Endodermal cell (in vitro differentiated cells): ENCODE results near the gene PRMT9. TPM values are rescaled to one million over a fixed set of nuclear protein-coding genes. Genes with fewer than 3 reads are reported as not detected.
A peak's percentile ranks its signal among the peaks of the same experiment; 100 is the strongest.

Experiments
- DNase-seq: peaks from one replicate; pipeline ENCODE4 v3.0.0-alpha.2; 2017
- H3K27ac ChIP-seq: 2 replicates; pipeline ENCODE4 v1.5.1; 2013; ENCODE audit warnings: mild to moderate bottlenecking, low read depth, low read length, moderate library complexity
- H3K27me3 ChIP-seq: 2 replicates; pipeline ENCODE4 v1.6.1; 2013; ENCODE audit warnings: mild to moderate bottlenecking, low read length, moderate library complexity; ENCODE audit not compliant: insufficient read depth, control insufficient read depth, poor library complexity, severe bottlenecking
- H3K36me3 ChIP-seq: 2 replicates; pipeline ENCODE4 v1.7.0; 2013; ENCODE audit warnings: mild to moderate bottlenecking, low read length, moderate library complexity; ENCODE audit not compliant: control insufficient read depth, insufficient read depth
- H3K4me1 ChIP-seq: one replicate; pipeline ENCODE4 v1.7.0; 2013; ENCODE audit warnings: low read length; ENCODE audit not compliant: control insufficient read depth, insufficient read depth
- H3K4me3 ChIP-seq: 2 replicates; pipeline ENCODE4 v1.5.1; 2013; ENCODE audit warnings: mild to moderate bottlenecking, low read length, moderate library complexity
- H3K9ac ChIP-seq: 2 replicates; pipeline ENCODE4 v1.6.1; 2013; ENCODE audit warnings: mild to moderate bottlenecking, low read length, moderate library complexity; ENCODE audit not compliant: poor library complexity, severe bottlenecking; ENCODE audit errors: extremely low read depth
- H3K9me3 ChIP-seq: 2 replicates; pipeline ENCODE4 v1.6.1; 2013; ENCODE audit warnings: mild to moderate bottlenecking, low read length, moderate library complexity; ENCODE audit not compliant: control insufficient read depth
- H3K27ac Mint-ChIP-seq: 2 replicates; pipeline ENCODE4 v1.8.0; 2020; ENCODE audit warnings: mixed read lengths
- H3K27me3 Mint-ChIP-seq: 2 replicates; pipeline ENCODE4 v1.8.0; 2021; ENCODE audit warnings: mild to moderate bottlenecking, mixed read lengths; ENCODE audit not compliant: insufficient read depth
- H3K36me3 Mint-ChIP-seq: 2 replicates; pipeline ENCODE4 v1.8.0; 2020; ENCODE audit warnings: low read depth, mixed read lengths
- H3K4me1 Mint-ChIP-seq: 2 replicates; pipeline ENCODE4 v1.8.0; 2020; ENCODE audit warnings: mixed read lengths
- H3K4me3 Mint-ChIP-seq: 2 replicates; pipeline ENCODE4 v1.8.0; 2020; ENCODE audit warnings: mild to moderate bottlenecking, moderate library complexity, mixed read lengths
- H3K9me3 Mint-ChIP-seq: 2 replicates; pipeline ENCODE4 v1.8.0; 2020; ENCODE audit warnings: mild to moderate bottlenecking, mixed read lengths
- WGBS, 2 experiments: methylation state at CpG; one replicate each; pipeline versions ENCODE4 v1.1.5 to v1.1.7; 2013; ENCODE audit warnings: missing lambda C conversion rate in 2 of 2, mixed read lengths in 1 of 2; ENCODE audit not compliant: insufficient coverage in 1 of 2, insufficient read length in 1 of 2; 5-methylcytosine and 5-hydroxymethylcytosine counted together
- total RNA-seq, 2 donors: library from RNA; stranded (reverse); fragmentation: NEBNext Ultra II Directional in 1 of 2; extraction: Animal tissue kit (Norgen Biotek cat#: 25700) in 1 of 2; gene quantifications; 2 replicates in 1 of 2; 3 replicates in 1 of 2; pipeline ENCODE4 v1.2.1, GENCODE V29; 2021
- TF ChIP-seq, protein P1 (sequence below): fragments of 200-600 bp; sonication (generic); conservative IDR thresholded peaks from 2 replicates; pipeline ENCODE4 v1.5.0; 2021; ENCODE audit warnings: antibody characterized with exemption, mild to moderate bottlenecking

Gene PRMT9
- total RNA-seq, 2 donors from 2014 or later, result 15.3 to 17.3 TPM

DNA sequence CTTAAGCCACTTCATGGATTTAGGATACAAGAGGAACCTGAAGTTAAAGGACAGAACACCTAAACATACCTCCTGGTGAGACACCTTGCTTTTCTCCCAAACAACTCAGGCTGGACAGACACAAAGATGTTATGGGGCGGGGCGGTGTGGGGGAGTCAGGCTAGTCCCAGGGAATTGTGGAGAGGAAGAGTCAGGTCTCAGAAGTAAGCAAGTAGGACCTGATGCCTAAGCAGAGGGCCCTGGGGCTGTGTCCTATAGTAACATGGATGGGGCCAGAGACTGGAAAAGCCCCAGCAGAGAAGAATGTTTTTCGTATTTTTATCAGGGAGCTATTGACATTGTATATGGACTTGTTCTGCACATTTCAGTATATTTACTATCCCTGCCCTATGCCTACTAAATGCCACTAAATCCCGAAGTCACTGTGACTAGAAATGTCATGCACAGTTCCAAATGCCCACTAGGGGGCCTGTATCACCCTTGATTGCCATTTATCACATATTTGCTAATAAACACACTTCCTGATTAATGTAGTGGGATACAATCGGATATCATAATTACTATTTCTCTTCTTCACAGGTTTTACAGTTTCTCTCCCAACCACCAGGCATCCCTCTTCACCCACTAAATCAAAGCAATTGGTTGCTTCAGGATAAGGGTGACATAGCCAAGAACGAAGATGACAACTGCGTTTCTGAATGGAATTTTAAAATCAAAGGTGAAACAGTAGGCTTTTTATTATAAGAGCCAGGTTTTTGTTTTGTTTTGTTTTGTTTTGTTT, 24.1 kb upstream of the PRMT9 start:
- peak overlapping the region; percentile 19 for H3K27ac Mint-ChIP-seq
- TF ChIP-seq, protein P1, sequence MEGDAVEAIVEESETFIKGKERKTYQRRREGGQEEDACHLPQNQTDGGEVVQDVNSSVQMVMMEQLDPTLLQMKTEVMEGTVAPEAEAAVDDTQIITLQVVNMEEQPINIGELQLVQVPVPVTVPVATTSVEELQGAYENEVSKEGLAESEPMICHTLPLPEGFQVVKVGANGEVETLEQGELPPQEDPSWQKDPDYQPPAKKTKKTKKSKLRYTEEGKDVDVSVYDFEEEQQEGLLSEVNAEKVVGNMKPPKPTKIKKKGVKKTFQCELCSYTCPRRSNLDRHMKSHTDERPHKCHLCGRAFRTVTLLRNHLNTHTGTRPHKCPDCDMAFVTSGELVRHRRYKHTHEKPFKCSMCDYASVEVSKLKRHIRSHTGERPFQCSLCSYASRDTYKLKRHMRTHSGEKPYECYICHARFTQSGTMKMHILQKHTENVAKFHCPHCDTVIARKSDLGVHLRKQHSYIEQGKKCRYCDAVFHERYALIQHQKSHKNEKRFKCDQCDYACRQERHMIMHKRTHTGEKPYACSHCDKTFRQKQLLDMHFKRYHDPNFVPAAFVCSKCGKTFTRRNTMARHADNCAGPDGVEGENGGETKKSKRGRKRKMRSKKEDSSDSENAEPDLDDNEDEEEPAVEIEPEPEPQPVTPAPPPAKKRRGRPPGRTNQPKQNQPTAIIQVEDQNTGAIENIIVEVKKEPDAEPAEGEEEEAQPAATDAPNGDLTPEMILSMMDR, result peak; percentile 97
- H3K27me3 Mint-ChIP-seq, result no peaks in the 10 kb centered on the region
- H3K4me1 Mint-ChIP-seq, result no peaks in the 10 kb centered on the region
- no peaks in the 10 kb centered on the region for H3K9me3 Mint-ChIP-seq
- WGBS, 2 experiments, result 68% methylated on average over 4 to 7 of the region's 7 CpGs
- H3K27me3 ChIP-seq, result no peaks in the 10 kb centered on the region
- no peak overlapping the region for H3K27ac ChIP-seq
- no peak overlapping the region for H3K9ac ChIP-seq
- H3K36me3 ChIP-seq, result no peaks in the 10 kb centered on the region
- H3K4me1 ChIP-seq, result no peaks in the 10 kb centered on the region
- H3K36me3 Mint-ChIP-seq, result no peaks in the 10 kb centered on the region
- no peaks in the 10 kb centered on the region for H3K9me3 ChIP-seq
- no peak overlapping the region for H3K4me3 Mint-ChIP-seq
- H3K4me3 ChIP-seq, result no peak overlapping the region
- peak; percentile 73 for DNase-seq

DNA sequence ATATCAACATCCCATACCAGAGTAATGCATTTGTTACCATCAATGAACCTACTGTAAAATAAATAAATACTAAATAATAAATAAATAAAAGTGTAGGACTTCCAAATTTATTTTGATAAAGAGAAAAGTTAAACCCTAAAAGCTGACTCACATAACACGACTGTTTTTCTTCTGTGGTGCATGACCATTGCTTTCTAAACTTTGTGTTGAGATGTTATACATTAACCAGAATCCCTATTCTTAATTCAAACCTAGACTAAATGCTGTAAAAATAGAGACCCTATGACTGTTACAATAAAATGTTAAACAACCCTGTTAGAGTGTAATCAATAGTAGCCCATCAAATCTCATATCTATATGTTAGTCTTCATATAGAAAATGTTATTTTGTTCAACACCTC, 20.9 kb upstream of the PRMT9 start:
- H3K9me3 Mint-ChIP-seq, result peaks cover 7% of the 10 kb centered on the region
- no peak overlapping the region for H3K4me3 Mint-ChIP-seq

DNA sequence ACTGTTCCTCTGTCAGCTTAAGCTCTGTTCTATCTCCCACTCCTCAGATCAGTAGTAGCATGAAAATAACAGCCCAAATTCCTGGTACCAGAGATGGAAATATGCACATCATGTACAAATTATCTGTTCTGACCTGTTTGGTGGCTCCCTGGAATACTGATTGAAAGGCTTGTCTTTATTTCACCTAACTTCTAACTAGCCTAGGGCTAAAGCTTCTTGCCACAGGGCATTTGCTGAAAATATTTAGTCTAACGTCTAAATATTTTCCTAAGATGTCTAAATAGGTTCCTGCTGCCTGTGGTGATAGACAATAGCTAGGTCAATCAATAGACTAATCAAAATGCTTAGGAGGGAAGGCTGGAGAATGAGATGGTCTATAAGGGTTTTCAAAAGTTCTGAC, 12.9 kb upstream of the PRMT9 start:
- no peaks in the 10 kb centered on the region for H3K4me1 ChIP-seq
- no peaks in the 10 kb centered on the region for H3K4me1 Mint-ChIP-seq
- H3K4me3 ChIP-seq, result no peak overlapping the region
- 60 to 78% methylated on average over 1 of the region's 1 CpG for WGBS, 2 experiments
- no peaks in the 10 kb centered on the region for H3K36me3 ChIP-seq
- H3K9ac ChIP-seq, result no peak overlapping the region
- H3K27ac Mint-ChIP-seq, result no peak overlapping the region
- DNase-seq, result no peak
- H3K27me3 ChIP-seq, result no peaks in the 10 kb centered on the region
- TF ChIP-seq, protein P1, result no peak
- no peaks in the 10 kb centered on the region for H3K36me3 Mint-ChIP-seq
- no peaks in the 10 kb centered on the region for H3K27me3 Mint-ChIP-seq
- no peaks in the 10 kb centered on the region for H3K9me3 ChIP-seq
- no peak overlapping the region for H3K27ac ChIP-seq
- no peak overlapping the region for H3K4me3 Mint-ChIP-seq
- H3K9me3 Mint-ChIP-seq, result peaks cover 10% of the 10 kb centered on the region

More for the DNA sequence above, 20.9 kb upstream of the PRMT9 start:
- Mint-ChIP-seq H3K27me3 (no peaks in the 10 kb centered on the region), H3K4me1 (no peaks in the 10 kb centered on the region), H3K27ac (no peak overlapping the region), H3K36me3 (no peaks in the 10 kb centered on the region)
- Histone ChIP-seq H3K9me3 (no peaks in the 10 kb centered on the region), H3K9ac (no peak overlapping the region), H3K4me3 (no peak overlapping the region), H3K4me1 (no peaks in the 10 kb centered on the region), H3K27ac (no peak overlapping the region), H3K36me3 (no peaks in the 10 kb centered on the region), H3K27me3 (no peaks in the 10 kb centered on the region)
- WGBS, 2 experiments, result 100% methylated on average over 1 of the region's 1 CpG; no CpG with 5 or more reads in 1 of the 2 experiments
- DNase-seq, result no peak
- TF ChIP-seq, protein P1, result no peak
